Measurements from ENCODE around the gene DNAJC15.
A peak's percentile ranks its signal among the peaks of the same experiment; 100 is the strongest.

Gene DNAJC15

GRCh38 chr13:43115141-43115540 is 91.8 kb downstream of the DNAJC15 start:
- H2BK5ac ChIP-seq (ENCODE audit: low read depth, low read length, poor library complexity) = no peak overlapping the region
- H3K27ac ChIP-seq (ENCODE audit: low read depth, low read length) = no peak overlapping the region
- H3K4me1 ChIP-seq (ENCODE audit: control insufficient read depth in 1 of 2, insufficient read depth in 2 of 2, low read length in 2 of 2) = peaks cover 0 to 3% of the 10 kb centered on the region in 2 experiments
- H3K4ac ChIP-seq (ENCODE audit: low read depth, low read length) = no peak overlapping the region
- no peak overlapping the region for H2BK12ac ChIP-seq (ENCODE audit: low read length)
- H3K79me2 ChIP-seq (ENCODE audit: control insufficient read depth, insufficient read depth, low read length, poor library complexity) = no peaks in the 10 kb centered on the region
- no peak overlapping the region for H3K18ac ChIP-seq (ENCODE audit: low read length)
- no peak overlapping the region for H3K23ac ChIP-seq (ENCODE audit: low read length)
- H3K9ac ChIP-seq (ENCODE audit: low read length) = no peak overlapping the region
- no peak overlapping the region for H4K91ac ChIP-seq (ENCODE audit: low read depth, low read length)
- no peak overlapping the region for H2AK5ac ChIP-seq (ENCODE audit: low read length)
- H3K27me3 ChIP-seq (ENCODE audit: insufficient read depth, low read length) = no peaks in the 10 kb centered on the region
- no peaks in the 10 kb centered on the region for H3K36me3 ChIP-seq (ENCODE audit: control insufficient read depth in 1 of 2, insufficient read depth in 2 of 2, low read length in 2 of 2)
- no peak overlapping the region for H4K12ac ChIP-seq (ENCODE audit: low read depth, low read length)
- no peaks in the 10 kb centered on the region for H3K9me3 ChIP-seq (ENCODE audit: insufficient read depth, low read depth, low read length)
- no peak for DNase-seq
- H4K8ac ChIP-seq (ENCODE audit: low read depth, low read length) = no peak overlapping the region
- no peak overlapping the region for H3K14ac ChIP-seq (ENCODE audit: low read length)
- no CpG with 5 or more reads among the region's 3 CpGs for whole genome bisulfite sequencing (ENCODE audit: extremely low coverage, insufficient coverage, insufficient read length)
- H3K79me1 ChIP-seq (ENCODE audit: low read length) = peaks cover 2% of the 10 kb centered on the region
- no peak overlapping the region for H3K4me2 ChIP-seq (ENCODE audit: low read length)
- no peak overlapping the region for H3K4me3 ChIP-seq (ENCODE audit: low read depth, low read length)
- no peak overlapping the region for H2BK120ac ChIP-seq (ENCODE audit: insufficient read depth, low read length, poor library complexity)
- H2AFZ ChIP-seq (ENCODE audit: insufficient read depth, low read length, poor library complexity) = no peak overlapping the region

DNA sequence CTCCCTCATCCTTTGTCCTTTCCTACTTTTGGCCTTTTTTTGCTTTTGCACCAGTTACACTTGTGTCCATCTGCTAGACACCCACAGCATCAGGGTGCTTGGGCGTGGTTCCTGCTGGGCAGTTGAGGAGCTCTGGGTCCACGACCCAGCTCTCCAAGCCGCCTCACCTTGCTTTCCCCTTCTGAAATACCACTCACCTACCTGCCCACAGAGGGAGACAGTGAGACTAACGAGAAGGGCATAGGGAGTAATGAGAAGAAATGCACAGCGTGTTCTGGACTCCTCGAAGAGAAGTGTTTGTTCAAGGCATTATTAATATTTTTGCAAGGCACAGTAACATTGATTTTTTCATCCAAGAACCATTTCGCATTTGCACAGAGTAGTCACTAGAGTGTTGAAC is 92.9 kb downstream of the DNAJC15 start:
- H3K18ac ChIP-seq (ENCODE audit: low read length) = no peak overlapping the region
- H3K4me3 ChIP-seq (ENCODE audit: low read depth, low read length) = no peak overlapping the region
- no peaks in the 10 kb centered on the region for H3K27me3 ChIP-seq (ENCODE audit: insufficient read depth, low read length)
- no peak overlapping the region for H3K23ac ChIP-seq (ENCODE audit: low read length)
- H2BK5ac ChIP-seq (ENCODE audit: low read depth, low read length, poor library complexity) = no peak overlapping the region
- no peak overlapping the region for H3K27ac ChIP-seq (ENCODE audit: low read depth, low read length)
- DNase-seq = peak in 1 of 2 donors; percentile 45
- no CpG with 5 or more reads among the region's 7 CpGs for WGBS (ENCODE audit: extremely low coverage, insufficient coverage, insufficient read length)
- H3K4me2 ChIP-seq (ENCODE audit: low read length) = no peak overlapping the region
- no peak overlapping the region for H3K9ac ChIP-seq (ENCODE audit: low read length)
- H3K4me1 ChIP-seq (ENCODE audit: control insufficient read depth in 1 of 2, insufficient read depth in 2 of 2, low read length in 2 of 2) = peaks cover 0 to 6% of the 10 kb centered on the region in 2 experiments
- no peak overlapping the region for H4K8ac ChIP-seq (ENCODE audit: low read depth, low read length)
- no peak overlapping the region for H2AFZ ChIP-seq (ENCODE audit: insufficient read depth, low read length, poor library complexity)
- H3K4ac ChIP-seq (ENCODE audit: low read depth, low read length) = no peak overlapping the region
- no peaks in the 10 kb centered on the region for H3K36me3 ChIP-seq (ENCODE audit: control insufficient read depth in 1 of 2, insufficient read depth in 2 of 2, low read length in 2 of 2)
- H4K12ac ChIP-seq (ENCODE audit: low read depth, low read length) = no peak overlapping the region
- H4K91ac ChIP-seq (ENCODE audit: low read depth, low read length) = no peak overlapping the region
- H2BK12ac ChIP-seq (ENCODE audit: low read length) = no peak overlapping the region
- no peak overlapping the region for H2BK120ac ChIP-seq (ENCODE audit: insufficient read depth, low read length, poor library complexity)
- peaks cover 2% of the 10 kb centered on the region for H3K79me1 ChIP-seq (ENCODE audit: low read length)
- H3K9me3 ChIP-seq (ENCODE audit: insufficient read depth, low read depth, low read length) = no peaks in the 10 kb centered on the region
- H3K14ac ChIP-seq (ENCODE audit: low read length) = no peak overlapping the region
- H2AK5ac ChIP-seq (ENCODE audit: low read length) = no peak overlapping the region
- H3K79me2 ChIP-seq (ENCODE audit: control insufficient read depth, insufficient read depth, low read length, poor library complexity) = no peaks in the 10 kb centered on the region

- no peak overlapping the region for H2AK5ac ChIP-seq (ENCODE audit: low read length)
- H2BK120ac ChIP-seq (ENCODE audit: insufficient read depth, low read length, poor library complexity) = no peak overlapping the region
- no peak overlapping the region for H3K4me2 ChIP-seq (ENCODE audit: low read length)
- no peaks in the 10 kb centered on the region for H3K36me3 ChIP-seq (ENCODE audit: control insufficient read depth in 1 of 2, insufficient read depth in 2 of 2, low read length in 2 of 2)
- H3K4ac ChIP-seq (ENCODE audit: low read depth, low read length) = no peak overlapping the region
- H4K12ac ChIP-seq (ENCODE audit: low read depth, low read length) = no peak overlapping the region
- no peak overlapping the region for H4K8ac ChIP-seq (ENCODE audit: low read depth, low read length)
- no peaks in the 10 kb centered on the region for H3K9me3 ChIP-seq (ENCODE audit: insufficient read depth, low read depth, low read length)
- H3K18ac ChIP-seq (ENCODE audit: low read length) = no peak overlapping the region
- no peaks in the 10 kb centered on the region for H3K79me2 ChIP-seq (ENCODE audit: control insufficient read depth, insufficient read depth, low read length, poor library complexity)
- H3K27me3 ChIP-seq (ENCODE audit: insufficient read depth, low read length) = no peaks in the 10 kb centered on the region
- H3K9ac ChIP-seq (ENCODE audit: low read length) = no peak overlapping the region
- no peak overlapping the region for H3K27ac ChIP-seq (ENCODE audit: low read depth, low read length)
- H2AFZ ChIP-seq (ENCODE audit: insufficient read depth, low read length, poor library complexity) = no peak overlapping the region
- no peak overlapping the region for H3K14ac ChIP-seq (ENCODE audit: low read length)
- no peak overlapping the region for H2BK12ac ChIP-seq (ENCODE audit: low read length)
- H3K79me1 ChIP-seq (ENCODE audit: low read length) = peaks cover 3% of the 10 kb centered on the region
- no peak overlapping the region for H4K91ac ChIP-seq (ENCODE audit: low read depth, low read length)
- H3K23ac ChIP-seq (ENCODE audit: low read length) = no peak overlapping the region
- DNase-seq = peak in 1 of 2 donors; percentile 14
- no peak overlapping the region for H2BK5ac ChIP-seq (ENCODE audit: low read depth, low read length, poor library complexity)
- H3K4me3 ChIP-seq (ENCODE audit: low read depth, low read length) = no peak overlapping the region
- peaks cover 0 to 6% of the 10 kb centered on the region in 2 experiments for H3K4me1 ChIP-seq (ENCODE audit: control insufficient read depth in 1 of 2, insufficient read depth in 2 of 2, low read length in 2 of 2)
- WGBS (ENCODE audit: extremely low coverage, insufficient coverage, insufficient read length) = no CpG with 5 or more reads among the region's 6 CpGs
These were observed 95.1 kb downstream of the DNAJC15 start for GRCh38 chr13:43118521-43118920.

DNA sequence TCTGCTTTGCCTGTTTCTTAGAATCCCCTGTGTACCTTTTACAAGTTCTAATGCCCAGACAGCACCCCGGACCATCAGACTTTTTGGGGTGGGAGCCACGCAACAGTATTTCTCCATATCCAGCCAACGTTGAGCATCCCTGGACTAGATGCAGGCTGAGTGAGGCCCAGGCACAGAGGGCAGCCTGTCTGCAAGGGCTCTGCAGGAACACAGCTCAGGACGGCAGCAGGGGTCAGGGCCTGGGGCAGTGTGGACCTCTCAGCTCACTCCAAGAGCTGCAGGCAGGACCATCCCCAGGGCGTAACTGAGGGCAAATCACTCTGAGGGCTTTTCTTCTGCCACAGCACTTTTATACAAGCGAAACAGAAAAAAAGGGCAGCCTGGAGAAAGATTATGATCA is 95.8 kb downstream of the DNAJC15 start:
- no CpG with 5 or more reads among the region's 6 CpGs for WGBS (ENCODE audit: extremely low coverage, insufficient coverage, insufficient read length)

More for the DNA sequence above, 95.8 kb downstream of the DNAJC15 start:
- no peak overlapping the region for H4K12ac ChIP-seq (ENCODE audit: low read depth, low read length)
- H3K4me1 ChIP-seq (ENCODE audit: control insufficient read depth in 1 of 2, insufficient read depth in 2 of 2, low read length in 2 of 2) = peaks cover 0 to 6% of the 10 kb centered on the region in 2 experiments
- H3K79me2 ChIP-seq (ENCODE audit: control insufficient read depth, insufficient read depth, low read length, poor library complexity) = no peaks in the 10 kb centered on the region
- H3K23ac ChIP-seq (ENCODE audit: low read length) = no peak overlapping the region
- no peak overlapping the region for H3K18ac ChIP-seq (ENCODE audit: low read length)
- H3K9me3 ChIP-seq (ENCODE audit: insufficient read depth, low read depth, low read length) = no peaks in the 10 kb centered on the region
- H3K14ac ChIP-seq (ENCODE audit: low read length) = no peak overlapping the region
- H3K4ac ChIP-seq (ENCODE audit: low read depth, low read length) = no peak overlapping the region
- peaks cover 3% of the 10 kb centered on the region for H3K79me1 ChIP-seq (ENCODE audit: low read length)
- no peak overlapping the region for H2AK5ac ChIP-seq (ENCODE audit: low read length)
- no peak overlapping the region for H4K8ac ChIP-seq (ENCODE audit: low read depth, low read length)
- H3K4me3 ChIP-seq (ENCODE audit: low read depth, low read length) = no peak overlapping the region
- no peaks in the 10 kb centered on the region for H3K36me3 ChIP-seq (ENCODE audit: control insufficient read depth in 1 of 2, insufficient read depth in 2 of 2, low read length in 2 of 2)
- no peak overlapping the region for H2AFZ ChIP-seq (ENCODE audit: insufficient read depth, low read length, poor library complexity)
- H3K27me3 ChIP-seq (ENCODE audit: insufficient read depth, low read length) = no peaks in the 10 kb centered on the region
- H2BK120ac ChIP-seq (ENCODE audit: insufficient read depth, low read length, poor library complexity) = no peak overlapping the region
- no peak overlapping the region for H4K91ac ChIP-seq (ENCODE audit: low read depth, low read length)
- no peak for DNase-seq
- no peak overlapping the region for H3K27ac ChIP-seq (ENCODE audit: low read depth, low read length)
- no peak overlapping the region for H3K9ac ChIP-seq (ENCODE audit: low read length)
- H2BK5ac ChIP-seq (ENCODE audit: low read depth, low read length, poor library complexity) = no peak overlapping the region
- H2BK12ac ChIP-seq (ENCODE audit: low read length) = no peak overlapping the region
- no peak overlapping the region for H3K4me2 ChIP-seq (ENCODE audit: low read length)

All from trophoblast cell (in vitro differentiated cells and primary cell).